Stimulated activated CD4-positive, alpha-beta T cell treated with anti-CD3 and anti-CD28 coated beads, Interleukin-4, amount 100 ng/mL, for 4 hours (primary cell): ENCODE results near the gene TLE3.

Experiments
- DNase-seq, 2 experiments: peaks; one replicate each; pipeline ENCODE4 v3.0.0-alpha.2; 2020

TLE3 gene

DNA sequence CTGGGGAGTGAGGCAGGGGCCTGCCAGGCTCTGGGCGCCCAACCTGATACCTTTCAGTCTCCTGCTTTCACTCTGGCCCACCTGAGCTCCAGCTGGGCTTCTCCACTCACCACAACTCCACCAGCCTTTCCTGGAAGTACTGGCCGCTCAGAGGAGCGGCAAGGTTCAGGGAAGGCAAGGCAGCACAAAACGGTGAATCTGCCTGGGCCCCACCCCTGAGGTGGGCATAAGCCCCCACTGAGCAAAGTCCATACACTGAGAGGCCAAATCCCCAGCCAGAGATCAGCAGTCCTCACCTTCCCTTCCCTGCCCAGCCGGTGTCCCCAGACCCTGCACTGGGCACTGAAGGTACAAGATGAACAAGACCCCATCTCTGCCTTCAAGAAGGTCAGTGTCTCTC lies 70.7 kb downstream of the TLE3 start:
- DNase-seq: no peak

DNA sequence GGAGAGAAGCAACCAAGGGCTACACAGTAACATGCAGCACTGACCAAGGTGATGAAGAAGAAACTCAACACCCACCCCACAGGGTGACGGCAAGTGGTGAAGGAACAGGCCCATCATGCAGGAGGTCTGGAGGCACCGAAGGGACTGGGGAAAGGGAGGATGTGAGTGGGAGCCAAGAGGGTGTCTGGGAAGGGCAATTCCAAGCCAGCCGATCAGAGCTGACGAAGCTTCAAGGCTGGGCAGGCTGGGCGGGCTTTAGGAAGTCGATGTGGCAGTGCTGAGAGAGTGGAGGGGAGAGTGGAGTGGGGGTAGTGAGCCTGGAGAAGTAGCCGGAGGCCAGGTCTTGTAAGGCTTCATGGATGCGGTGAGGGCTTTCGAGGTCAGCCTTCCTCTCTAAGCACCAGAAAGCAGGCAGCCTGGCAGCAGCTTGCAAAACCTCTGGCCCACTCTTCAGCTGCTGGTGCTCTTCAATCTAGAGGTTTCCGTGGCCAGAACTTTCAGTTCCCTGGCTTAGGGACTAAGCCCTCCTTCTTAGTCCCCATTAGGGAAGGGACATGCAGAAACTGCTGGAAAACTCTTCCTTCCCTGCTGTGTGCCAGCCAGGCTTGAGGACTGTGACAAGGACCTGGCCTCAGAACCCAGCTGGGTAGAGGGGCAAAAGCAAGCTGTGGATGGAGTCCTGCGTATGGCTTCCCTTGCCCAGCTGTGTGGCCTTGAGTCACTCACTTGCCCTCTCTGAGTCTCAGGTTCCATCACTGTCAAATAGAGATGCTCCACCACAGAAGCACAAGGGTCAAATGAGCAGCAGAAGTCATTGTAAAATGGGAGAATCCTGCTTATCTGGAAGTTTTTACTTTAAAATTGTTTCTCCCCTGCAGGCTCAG lies 72.1 kb downstream of the TLE3 start:
- no peak for DNase-seq

DNA sequence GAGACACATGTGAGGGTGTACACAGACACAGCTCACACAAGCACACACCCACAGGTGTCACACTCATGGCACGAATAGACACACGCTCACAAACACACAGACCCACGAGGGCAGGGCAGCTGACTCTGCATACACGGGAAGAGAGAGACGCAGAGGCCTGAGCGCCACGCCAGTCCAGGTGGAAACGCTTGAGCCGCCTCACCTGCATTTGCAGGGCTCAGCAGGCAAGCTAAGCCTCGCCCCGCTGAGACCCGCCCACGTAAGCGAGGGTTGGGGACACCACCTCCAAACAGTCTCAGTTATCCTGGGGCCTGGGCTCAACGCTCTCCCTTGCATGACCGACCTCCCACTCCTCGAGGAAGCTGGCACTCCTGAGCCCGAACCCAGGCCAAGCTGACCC lies 73.2 kb downstream of the TLE3 start:
- DNase-seq: no peak

DNA sequence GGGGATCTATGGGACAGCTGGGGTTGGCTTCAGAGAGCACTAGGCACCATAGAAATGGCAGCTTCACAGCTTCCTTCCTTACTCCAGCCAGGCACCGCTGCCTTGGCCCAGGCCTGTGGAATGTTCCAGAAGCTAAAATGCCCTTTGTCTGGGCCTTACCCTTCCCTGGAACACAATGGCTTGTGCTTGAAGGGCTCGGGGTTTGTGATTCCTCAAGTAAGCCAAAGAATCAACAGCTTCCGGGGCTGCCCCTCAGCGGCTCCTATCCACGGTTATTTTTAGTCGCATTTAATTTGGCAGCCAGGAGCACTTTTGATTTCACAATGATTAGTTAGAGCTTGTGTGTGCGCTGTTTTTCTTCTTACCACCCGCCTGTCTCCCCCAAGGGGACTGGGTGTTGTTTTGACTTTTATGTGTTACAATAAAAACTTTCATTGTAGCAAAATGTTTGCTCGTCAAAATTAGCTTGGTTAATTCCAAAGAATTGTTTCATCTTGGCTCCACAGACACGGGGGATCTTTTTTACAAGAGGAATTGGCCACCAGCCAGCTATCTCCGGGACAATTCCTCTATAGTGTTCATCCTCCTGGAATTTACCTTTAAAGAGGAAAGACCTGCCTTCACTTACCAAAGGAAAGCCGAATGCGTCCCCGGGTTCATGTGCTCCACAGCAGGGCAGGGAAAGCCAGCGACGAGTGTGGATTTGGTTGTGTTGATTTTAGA lies 73.8 kb downstream of the TLE3 start:
- no peak for DNase-seq

DNA sequence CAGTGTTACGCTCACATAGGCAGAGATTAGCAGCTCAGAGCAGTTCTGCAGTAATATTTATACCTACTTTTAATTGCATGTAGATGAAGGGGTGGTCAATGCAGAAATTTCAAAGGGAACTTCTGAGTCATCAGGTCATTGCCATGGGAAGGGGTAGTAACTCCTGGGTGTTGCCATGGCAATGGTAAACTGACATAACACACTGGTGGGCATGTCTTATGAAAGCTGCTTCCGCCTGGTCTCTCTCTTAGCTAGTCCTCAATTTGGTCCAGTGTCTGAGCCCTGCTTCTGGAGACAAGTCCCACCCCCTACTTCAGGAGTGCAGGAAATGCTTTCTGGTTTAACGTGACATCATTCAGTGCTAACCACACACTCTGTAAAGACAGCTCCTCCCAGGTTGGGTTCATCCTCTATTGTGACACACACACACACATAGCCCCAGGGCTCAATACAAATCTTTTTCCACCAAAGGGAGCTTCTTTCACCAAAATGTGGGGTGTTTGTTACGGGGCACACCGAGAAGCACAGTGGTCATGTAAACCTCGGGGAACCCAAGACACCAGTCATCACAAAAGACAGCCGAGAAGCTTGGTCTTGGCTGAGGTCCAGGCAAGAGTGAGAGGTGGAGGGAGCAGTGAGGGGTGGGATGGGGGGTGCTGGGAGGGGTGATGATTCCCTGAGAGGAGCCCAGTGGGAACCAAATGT lies 74.5 kb downstream of the TLE3 start:
- DNase-seq: peak in 1 of 2 experiments; percentile 40

DNA sequence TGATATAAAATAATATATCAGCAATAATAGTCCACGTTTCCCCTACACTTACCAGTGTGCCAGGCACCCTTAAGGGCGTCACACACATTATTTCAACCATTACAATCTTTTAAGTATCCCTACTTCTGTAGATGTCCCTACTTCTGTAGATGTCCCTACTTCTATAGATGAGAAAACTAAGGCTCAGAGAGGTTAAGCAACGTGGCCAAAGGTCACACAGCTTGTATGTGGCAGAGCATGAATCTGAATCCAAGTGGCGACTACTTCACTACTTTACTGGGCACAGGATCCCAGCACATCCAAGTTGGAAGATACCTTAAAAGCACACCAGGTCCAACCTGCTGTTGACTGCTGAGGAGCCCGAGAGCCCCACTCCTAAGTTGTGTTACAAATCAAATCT lies 77.5 kb downstream of the TLE3 start:
- DNase-seq: no peak

DNA sequence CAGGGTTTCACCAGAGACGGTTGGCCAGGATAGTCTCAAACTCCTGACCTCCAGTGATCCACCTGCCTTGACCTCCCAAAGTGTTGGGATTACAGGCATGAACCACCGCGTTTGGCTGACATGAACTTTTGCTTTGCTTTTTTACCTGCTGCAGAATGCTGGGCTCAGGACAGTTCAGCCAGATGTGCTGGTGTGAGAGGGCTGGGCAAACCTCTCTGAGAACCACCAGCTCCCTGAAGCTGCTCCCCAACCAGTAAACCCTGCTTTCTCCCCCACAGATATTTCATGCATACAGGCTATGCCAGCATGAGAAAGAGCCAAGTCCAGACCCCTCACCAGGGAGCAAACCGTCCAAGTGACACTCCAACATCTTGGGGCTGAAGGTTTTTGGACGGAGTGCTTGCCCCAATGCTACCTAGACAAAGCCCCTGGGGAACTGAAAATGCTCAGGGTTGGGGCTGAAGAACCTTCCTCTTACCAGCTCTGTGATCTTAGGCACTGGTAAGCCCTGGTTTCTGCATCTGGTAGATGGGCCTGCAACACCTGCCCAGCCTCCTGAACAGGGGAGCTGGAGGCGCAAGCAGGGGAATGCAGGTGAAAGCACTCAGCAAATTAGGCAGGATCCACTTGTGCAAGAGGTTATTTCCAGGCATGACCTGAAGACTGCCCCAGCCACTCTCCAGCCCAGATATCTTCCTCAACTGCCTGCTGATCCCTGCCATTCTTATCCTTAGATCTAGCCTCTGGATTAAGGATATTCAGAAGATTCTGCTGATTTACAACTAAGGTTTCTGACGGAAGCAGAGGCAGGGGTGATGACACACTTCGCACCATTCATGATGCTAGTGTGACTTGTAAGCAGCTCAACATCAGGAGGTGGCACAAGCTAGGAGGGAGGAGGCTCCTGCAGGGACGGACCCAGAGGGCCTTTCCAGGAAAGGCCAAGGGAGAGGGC lies 78.8 kb downstream of the TLE3 start:
- DNase-seq: no peak

DNA sequence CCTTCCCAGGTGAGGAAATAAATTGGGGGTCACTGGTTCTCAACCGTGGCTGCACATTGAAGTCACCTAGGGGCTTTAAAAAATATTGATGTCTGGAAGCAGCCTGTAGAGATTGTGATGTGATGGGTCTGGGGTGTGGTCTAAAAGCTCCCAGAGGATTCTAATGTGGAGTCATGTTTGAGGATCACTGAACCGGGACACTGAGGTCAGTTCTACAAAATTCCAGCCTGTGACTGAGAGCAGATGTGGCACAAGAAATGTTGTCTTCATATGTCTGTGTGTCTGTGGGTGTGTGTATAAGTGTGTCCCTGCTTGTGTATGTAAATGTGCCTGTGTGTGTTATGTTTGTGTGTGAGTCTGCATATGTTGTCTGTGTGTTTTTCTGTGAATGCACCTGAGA lies 79.9 kb downstream of the TLE3 start:
- no peak for DNase-seq

DNA sequence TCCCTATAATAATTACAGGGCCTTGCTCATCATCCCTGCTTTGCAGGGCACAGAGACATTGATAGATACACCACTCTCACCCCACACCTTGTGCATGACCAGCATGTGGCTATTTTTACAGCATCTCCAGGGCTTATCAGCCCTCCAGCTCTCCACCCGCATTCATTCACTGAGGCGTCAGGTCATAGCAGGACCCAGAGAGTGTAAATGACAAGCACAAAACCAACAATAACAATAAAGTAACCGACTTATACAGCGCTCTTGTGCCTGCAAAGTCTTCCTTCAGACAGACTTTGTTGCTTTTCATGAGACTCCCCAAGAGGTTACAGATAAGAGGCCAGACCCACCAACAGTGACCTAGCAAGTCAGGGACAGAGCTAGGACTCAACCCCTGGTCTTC lies 80.7 kb downstream of the TLE3 start:
- DNase-seq: no peak

DNA sequence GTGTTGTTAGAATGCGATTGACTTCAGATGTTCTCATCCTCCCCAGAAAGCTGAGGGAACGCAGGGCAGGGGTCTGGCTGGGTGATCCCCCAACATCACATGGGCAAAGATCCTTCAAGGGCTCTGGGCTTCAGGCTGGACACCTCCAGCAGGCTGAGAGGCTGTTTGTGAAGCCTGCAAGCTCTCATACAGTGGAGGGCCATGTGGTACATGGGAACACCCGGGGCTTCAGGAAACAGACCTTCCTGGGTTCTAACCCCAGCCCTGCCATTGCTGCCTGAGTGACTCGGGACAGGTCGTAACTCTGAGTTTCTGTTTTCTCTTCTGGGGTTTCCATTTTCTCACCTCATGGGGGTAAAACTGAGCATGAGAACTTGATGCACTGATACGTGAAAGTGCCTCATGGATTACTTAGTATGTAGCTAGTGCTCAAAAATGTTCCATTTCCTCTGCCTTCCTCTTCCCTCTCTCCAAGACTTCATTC lies 81.2 kb downstream of the TLE3 start:
- no peak for DNase-seq

DNA sequence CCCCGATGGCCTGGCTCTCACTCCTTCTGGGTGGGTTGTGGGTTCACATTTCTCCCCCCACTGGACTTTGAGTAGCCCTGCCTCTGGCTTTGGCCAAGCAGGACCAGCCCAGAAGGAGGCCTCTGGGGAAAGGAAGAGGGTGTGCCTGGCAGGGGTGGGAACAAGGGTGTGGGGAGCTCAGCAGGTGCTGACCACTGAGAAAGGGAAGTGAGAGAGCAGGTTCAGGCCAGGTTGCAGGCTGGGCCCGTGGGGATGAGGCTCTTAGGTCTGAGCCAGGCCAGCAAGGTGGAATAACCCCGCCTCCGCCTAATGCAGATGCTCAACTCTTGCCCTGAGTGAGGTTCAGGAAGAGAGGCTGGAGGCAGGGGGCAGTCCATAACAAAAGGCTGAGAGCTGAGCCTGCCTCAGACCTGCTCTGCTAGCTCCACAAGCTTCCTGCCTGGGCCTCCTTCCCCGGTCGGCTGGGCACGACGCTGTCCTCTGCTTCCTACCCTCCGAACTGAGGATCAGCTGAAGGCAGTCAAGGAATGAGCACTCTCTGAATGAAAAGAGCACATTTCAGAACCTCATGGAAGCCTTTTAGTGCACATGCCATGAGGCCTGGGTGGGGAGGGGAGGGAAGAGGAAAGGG lies 82.7 kb downstream of the TLE3 start:
- DNase-seq: no peak

DNA sequence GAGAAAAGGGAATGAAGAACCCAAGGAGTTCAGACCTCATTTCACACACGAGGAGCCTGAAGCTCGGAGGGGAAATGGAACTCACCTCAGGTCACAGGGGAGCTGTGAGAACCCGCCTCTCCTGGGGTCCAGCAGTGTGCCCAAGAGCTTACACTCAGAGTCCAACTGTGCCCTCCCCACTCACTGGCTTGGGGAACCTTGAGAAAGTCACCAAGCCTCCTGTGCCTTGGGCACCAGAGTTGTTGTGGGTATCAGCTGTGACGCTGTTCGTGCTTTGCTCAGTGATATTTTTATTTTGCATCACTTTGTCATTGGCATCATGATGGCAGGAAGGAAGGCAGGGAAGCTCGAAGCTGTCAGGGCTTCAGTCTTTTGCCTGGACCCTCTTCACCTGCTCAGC lies 83.4 kb downstream of the TLE3 start:
- DNase-seq: no peak

DNA sequence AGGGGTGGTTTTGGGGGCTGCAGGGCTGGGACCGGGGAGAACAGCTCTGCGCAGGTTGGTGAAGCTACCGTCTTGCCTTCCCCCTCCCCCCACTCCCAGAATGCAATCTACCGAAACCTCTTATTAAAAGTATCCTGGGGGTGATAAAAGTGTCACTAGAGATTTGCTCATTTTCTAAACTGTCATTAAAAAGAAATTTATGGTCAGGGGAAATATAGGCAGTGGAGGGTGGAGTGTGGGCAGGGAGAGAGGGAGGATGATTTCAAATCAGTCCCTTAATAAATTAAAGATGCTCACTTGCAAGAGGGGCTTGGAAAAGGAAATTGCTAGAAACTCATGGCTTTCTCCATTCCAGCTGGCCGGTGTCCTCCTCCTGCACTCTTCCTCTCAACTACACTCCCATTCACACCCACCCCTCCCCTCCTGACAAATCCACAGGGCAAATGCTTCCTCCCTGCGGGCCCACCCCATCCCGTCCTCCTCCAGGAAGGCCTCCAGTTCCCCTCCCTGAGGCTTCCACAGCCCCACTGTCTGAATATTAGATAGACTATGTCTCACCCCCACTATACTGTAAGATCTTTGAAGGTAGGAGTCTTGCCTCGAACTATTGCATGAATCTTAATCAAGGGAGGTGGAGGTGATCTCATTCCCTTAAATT lies 83.9 kb downstream of the TLE3 start:
- no peak for DNase-seq

DNA sequence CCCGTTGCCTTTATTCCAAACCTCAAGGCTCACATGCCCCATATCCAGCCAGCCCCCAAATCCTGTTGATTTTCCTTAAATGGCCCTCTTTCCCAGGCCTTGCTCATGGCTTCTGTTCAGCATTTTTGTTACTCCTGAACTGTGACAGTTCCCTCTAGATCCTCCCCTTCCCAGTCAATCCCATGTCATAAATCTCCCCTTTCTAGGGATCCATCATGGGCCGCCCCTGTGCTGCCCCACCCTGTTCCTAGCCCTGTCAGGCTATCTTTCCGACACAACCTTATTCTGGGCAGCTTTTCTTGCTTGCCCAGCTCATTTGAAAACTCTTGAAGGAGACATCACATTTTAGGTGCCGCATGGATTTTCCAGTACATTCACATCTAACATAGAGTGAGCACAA lies 84.8 kb downstream of the TLE3 start:
- DNase-seq: no peak

DNA sequence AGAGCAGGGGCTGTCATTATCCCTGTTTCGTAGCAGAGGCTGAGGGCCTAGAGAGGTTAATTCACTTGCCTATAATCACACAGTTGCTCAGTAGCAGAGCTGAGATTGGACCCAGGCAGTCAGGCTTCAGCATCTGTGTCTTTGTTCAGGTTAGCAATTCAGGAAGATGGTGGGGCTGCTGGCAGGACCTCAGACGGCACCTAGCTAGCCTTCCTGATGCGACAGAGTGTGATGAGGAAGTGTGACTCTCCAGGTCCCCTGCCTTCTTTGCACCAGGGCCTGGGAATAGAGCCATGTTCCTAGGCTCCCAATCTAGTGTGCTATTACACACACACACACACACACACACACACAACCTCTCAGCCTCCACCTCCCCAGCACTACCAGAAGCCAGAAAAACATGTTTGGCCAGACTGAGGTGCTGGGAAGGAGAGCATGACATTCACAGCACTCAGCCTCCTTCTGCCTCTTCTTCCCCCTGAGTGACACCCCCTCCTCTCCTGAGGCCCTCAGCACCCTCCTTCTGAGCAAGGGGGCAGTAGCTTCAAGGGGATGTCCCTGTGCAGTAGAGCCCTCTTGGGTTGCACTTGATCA lies 88.9 kb downstream of the TLE3 start:
- DNase-seq: no peak

DNA sequence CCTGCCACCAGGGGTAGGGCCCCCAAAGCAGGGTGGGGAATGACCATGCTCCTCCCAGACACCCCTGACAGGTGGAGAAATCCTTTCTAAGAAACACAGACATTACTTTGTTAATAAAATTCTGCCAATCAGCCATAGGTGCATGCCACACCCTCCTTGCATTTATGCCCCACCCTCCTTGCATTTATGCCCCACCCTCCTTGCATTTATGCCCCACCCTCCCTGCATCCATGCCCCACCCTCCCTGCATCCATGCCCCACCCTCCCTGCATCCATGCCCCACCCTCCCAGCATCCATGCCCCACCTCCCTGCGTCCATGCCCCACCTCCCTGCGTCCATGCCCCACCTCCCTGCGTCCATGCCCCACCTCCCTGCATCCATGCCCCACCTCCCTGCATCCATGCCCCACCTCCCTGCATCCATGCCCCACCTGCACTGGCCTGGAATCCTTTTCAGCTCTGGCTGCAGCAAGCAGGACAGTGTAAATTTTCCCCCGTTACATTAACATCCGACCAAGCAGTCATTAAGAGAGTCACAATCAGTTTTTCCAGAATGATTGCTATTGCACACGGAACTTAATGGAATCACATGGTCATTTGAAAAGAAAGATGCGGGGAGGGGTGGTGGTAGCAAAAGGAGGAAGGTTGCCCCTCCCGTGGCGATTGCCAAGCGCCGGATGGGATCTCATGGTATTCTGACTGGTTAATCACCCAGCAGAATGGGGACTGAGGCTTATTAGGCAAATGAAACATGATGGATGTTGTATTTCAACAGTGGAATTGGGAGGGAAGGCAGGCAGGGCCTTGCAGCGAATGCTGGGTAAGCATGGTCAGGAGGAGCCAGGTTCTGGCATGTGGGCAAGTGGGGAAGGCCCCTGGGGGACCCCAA lies 91.2 kb downstream of the TLE3 start:
- DNase-seq: no peak

DNA sequence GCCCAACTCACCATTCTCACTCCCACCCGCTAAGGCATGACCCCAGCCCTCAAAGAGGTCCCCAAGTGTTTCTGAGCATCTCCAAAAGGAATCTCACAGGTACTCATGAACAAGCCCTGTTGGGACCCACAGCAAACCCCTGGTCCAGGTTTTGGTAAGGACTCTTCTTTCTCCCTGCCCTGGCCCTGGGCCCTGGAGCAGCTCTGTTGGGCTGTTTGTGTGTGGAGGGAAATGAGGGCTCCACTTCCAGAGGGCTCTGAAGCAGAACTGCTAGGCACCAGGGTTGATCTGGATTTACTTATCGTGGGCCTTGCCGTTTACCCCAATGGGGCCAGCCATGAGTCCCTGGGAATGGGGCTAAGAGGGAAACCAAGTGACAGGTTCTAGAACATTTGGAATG lies 92.9 kb downstream of the TLE3 start:
- DNase-seq: no peak

DNA sequence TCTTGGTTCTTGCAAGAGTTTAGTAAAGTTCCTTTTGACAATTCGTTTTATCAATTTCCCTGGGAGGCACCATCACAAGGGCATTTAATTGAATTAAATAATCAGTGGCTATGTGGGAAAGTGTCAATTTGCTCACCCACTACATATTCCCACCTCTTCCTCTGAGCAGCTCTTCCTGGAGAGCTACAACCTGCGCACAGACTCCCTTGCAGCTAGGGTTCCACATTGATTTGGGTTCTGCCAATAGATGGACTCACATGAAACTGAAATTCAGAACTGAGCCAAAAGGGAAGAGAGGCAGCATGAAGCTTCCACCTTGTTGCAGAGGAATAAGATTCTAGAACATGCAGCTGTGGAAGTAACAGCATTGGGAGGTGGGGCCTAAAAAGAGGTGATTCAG lies 94.8 kb downstream of the TLE3 start:
- DNase-seq: no peak

DNA sequence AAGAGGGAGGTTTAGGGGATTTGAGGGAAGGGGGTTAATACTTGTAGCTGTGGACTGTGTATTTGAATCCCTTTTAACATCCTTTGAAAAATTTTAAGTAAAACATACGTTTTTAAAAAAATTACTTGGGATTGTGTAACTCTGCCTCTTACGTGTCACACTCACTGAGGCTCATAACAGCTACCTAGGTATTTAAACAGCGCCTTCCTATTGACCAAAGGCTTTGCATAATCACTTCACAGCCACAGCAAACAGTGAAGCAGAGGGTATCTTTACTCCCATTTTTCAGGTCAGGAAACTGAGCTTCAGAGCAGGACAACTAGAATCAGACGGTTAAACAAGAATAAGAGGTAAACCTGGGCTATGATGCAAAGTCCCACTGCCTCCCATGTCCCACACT lies 95.9 kb downstream of the TLE3 start:
- no peak for DNase-seq
